Measurements from ENCODE around the gene ERC2.

DNA sequence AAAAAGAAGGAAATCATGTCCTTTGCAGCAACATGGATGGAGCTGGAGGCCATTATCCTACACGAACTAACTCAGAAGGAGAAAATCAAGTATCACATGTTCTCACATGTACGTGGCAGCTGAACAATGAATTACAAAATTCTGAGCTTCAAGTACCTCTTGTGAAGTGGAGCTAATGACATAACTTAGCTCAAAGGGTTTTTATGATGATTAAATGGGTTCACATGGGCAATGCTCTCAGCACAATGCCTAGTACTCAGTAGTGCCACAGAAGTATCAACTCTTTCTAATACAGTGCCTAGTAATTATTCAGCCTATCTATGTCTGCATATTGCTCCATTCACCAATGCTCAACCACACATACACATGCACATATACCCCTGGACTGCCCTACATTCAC, 573.7 kb downstream of the ERC2 start:
- TF ChIP-seq, protein P1, sequence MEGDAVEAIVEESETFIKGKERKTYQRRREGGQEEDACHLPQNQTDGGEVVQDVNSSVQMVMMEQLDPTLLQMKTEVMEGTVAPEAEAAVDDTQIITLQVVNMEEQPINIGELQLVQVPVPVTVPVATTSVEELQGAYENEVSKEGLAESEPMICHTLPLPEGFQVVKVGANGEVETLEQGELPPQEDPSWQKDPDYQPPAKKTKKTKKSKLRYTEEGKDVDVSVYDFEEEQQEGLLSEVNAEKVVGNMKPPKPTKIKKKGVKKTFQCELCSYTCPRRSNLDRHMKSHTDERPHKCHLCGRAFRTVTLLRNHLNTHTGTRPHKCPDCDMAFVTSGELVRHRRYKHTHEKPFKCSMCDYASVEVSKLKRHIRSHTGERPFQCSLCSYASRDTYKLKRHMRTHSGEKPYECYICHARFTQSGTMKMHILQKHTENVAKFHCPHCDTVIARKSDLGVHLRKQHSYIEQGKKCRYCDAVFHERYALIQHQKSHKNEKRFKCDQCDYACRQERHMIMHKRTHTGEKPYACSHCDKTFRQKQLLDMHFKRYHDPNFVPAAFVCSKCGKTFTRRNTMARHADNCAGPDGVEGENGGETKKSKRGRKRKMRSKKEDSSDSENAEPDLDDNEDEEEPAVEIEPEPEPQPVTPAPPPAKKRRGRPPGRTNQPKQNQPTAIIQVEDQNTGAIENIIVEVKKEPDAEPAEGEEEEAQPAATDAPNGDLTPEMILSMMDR (IDR thresholded peaks at IDR 0.05), result no peak
- no peak for TF ChIP-seq POLR2AphosphoS5 (IDR thresholded peaks at IDR 0.05)
- TF ChIP-seq POLR2A (IDR thresholded peaks at IDR 0.05), result no peak

All from breast epithelium (tissue), 3 donors.